Measurements from ENCODE around the gene EHBP1.
"Not testable (repeated sequence)": the region's sequence is repeated elsewhere in the genome, so short reads cannot be mapped to it uniquely, and the experiment has no call there.

The EHBP1 gene

DNA sequence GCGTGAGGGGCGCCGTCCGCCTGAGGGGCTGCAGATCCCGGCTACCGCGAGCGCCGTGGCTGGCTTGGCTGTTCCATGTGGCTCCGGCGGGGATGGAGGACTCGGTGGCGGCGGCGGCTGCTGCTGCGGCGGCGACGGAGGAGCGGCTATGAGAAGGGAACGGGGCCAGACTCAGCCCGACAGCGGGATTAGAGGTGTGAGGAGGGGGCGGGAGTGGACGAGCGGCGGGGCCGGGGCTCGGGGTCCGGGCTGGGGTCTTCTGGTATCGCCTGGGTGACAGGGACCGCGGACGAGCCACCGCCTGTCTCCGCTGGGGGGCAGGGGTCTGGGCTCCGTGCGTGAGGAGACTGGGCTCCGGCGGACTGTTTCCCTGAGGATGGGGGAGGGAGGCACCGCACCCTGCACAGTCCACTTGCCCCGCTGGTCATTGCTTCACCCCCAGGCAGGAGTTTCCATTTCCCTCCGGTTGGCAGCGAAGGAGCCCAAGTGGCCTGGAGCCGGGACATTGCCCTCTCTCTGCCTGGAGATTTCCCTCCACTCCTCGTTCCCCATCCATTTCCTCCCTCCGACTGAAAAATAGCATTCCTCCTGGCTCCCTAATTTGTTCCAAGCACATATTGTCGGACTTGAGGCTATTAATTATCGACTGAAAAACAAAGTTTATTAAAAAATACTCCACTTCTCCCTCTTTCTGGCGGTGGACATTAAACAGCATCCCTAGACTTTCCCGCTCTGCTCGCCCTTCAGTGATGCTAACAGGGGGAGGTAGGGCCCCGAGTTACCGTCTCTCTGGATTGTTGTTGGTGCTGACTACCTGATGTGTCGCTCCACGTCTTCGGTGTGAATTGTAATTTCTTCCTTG lies 577 bp downstream of the EHBP1 start:
- DNase-seq: peak; percentile 56

DNA sequence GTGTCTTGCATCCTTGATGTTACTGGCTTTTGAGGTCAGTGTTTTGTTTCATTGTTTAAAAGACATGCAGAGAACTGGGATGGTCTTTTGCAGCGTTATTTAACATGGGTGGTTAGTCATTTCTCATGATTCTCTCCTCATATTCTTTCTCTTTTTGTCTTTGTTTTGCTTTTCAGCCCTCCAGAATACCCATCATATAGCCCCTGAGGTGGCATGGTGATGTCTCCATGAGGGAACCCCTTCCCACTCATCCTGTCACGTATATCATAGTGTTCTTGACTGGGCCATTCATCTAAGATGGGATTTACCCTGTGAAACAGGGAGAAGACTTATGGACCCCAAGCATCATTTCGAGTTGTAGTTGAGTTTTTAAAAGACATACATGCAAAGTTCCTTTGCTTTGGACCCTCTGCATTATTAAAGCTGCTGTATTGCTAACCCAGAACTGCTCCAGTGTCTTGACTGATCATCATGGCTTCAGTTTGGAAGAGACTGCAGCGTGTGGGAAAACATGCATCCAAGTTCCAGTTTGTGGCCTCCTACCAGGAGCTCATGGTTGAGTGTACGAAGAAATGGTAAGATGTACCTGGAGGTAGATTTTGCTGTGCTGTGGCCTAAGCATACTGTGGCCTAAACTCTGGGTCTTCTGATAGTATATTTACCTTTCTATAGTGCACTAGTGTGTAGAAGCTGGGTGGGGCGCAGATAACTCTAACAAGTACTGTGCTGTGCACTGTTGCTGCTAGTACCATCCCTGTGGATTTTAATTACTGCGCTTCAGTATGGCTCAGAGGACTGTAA lies 1.4 kb downstream of the EHBP1 start:
- no peak for DNase-seq

DNA sequence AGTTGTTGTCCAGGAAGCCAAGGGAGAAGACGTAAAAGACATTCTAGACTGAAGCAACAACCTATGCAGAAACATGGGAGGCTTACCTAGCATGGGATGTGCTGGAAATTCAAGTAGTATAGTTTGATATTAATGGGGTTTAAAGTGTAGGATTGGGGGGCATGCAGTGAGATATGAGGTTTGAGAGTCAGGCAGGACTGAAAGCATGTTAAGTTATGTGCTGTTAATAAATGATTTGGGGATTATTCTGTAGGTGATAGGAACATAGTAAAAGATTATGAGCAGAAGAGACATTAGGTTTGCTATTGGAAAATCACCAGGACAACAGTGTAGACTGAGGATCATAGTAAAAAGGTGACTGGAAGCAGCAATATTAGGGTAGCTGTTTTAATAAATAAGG lies 3.2 kb downstream of the EHBP1 start:
- DNase-seq: no peak

DNA sequence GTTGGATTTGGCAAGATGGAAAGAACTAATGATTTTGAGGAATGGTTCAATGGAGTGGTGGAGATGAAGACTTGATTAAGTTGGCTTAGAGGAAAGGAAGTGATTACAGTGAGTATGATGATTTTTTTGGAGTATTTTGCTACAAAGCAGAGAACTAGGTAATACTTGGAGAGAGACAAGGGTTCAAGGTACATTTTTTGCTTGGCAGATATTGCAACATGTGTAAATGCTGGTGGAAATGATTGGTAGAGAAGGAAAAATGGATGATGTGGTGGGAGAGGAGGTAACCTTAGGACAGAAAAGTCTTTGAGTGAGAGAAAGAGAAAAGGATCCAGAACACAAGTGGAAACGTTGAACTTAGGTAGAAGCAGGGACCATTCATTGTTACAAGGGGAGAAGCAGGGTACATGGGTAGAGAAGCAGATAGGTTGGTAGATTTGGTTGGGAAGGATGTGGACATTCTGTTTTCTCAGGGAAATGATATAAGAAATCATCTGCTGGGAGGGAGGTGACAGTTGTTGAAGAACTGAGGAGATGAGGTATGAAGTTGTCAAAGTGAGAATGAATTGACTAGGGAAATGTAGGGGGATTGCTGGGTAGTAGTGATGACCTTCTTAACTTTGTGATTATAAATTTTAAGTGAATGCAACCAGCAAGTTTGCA lies 6.5 kb downstream of the EHBP1 start:
- no peak for DNase-seq

DNA sequence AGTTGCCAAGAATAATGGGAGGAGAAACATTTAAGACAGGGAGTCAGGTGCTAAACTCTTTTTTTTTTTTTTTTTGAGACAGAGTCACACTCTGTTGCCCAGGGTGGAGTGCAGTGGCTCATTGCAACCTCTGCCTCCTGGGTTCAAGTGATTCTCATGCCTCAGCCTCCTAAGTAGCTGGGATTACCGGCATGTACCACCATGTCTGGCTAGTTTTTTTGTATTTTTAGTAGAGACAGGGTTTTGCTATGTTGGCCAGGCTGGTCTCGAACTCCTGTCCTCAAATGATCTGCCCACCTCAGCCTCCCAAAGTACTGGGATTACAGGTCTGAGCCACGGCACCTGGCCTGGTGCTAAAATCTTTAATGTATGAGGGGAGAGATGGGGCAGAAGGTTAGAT lies 7.7 kb downstream of the EHBP1 start:
- DNase-seq: not testable (repeated sequence)

DNA sequence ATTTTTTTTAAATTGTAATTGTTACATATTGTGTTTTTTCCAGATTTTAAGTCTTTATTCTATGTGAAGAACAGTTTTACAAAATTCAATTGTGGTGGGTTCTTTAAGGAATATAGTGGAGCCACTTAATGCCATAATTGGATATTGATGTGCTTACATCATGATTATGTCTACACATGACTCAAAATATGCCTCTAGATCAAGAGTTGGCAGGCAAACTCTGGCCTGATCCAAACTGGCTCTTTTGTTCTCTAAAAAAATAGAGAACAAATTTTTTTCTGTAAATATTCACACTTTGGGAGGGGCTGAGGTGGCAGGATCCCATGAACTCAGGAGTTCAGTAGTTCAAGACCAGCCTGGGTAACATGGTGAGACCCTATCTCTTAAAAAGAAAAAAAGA lies 8.3 kb downstream of the EHBP1 start:
- DNase-seq: no peak

DNA sequence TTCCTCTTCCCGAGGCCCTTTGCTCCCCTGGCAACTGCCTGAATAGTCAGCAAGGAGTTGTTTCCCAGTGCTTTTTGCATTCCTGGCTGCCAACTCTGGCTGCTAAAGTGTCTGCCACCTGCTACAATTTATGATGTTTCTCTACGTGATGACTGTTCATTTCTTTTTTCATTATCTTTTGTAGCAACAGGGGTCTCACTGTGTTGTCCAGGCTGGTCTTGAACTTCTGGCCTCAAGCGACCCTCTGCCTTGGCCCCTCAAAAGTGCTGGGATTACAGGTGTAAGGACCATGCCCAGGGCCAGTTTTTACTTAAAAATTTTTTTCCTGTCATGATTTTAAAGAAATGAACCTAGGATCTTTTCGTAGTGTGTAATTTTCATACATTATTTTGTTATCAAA lies 11.3 kb downstream of the EHBP1 start:
- DNase-seq: no peak

DNA sequence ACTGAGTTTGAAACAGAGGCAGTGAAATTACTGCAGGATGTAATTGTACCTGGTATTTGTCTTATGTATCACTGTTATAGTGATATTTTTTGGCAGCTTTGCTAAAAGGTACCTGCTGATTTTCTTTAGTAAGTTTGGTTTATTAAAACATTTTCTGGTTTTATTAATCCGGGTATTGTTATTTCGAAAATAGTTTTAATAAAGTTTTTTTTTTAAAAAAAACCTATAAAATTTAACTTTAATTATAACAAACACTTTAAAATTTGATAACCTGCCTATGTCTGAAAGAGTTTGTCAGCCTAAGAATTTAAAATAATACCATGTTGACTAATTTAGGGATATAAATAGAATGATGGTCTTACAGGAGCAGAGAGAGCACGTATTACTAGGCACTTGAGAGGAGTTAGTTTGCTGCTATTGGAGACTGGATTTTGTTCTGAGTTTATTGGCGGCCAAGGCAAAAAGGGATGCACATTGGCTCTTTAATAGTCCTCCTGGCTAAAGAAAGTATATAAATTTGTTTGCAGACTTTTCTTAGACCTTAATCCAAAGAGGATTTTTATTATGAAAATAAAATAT lies 12.1 kb downstream of the EHBP1 start:
- no peak for DNase-seq

DNA sequence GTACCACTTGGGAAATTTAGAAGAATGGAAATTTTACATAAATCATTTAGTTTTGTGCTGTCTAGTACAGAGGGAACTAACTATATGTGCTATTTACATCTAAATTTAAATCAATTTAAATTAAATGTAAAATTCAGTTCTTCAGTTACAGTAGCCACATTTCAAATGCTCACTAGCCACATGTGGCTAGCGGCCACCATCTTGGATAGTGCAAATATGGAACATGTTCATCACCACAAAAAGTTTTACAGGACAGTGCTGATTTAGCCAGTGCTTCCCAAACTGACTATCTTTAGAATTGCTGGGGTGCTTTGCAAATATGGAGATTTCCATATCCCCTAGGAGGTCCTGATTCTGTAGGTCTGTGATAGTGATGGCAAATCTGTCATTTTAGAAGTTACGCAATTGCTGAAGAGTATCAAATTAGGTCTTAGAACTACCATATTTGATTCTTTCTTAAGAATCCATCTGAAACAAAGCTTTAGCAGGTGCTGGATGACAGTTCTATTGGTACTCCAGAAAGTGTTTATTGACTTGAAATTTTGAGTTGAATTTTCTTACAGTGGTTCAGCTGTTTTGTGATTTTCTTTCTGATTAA lies 12.8 kb downstream of the EHBP1 start:
- DNase-seq: no peak

DNA sequence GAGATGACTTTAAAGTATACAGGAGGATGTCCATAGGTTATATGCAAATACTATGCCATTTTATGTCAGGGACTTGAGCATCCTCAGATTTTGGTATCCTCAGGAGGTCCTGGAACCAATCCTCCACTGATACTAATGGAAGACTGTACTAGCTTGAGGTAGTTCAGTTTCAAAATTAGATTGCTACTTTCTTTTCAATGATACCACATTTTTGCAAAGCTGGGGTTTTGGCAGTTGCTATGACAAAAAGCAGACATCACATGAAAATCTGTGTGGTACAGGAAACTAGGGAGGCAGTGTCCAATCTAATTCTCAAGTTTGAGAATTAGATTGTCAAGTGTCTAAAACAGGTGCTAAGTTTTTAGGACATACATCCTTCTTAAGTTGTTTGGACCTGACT lies 14.2 kb downstream of the EHBP1 start:
- DNase-seq: no peak

DNA sequence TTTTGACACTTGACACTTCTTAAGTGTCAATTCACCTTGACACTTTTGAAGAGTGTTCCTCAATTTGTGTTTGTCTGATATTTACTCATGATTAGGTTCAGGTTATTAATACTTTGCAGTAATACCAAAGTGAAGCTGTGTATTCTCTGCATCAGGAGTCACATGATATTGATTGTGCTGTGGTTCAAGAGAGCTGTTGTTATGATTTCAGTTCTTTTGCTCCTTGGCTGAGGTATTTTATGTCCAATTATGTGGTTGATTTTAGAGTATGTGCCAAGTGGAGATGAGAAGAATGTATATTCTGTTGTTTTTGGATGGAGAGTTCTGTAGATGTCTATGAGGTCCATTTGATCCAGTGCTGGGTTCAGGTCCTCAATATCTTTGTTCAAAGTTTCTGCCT lies 17.2 kb downstream of the EHBP1 start:
- DNase-seq: no peak

DNA sequence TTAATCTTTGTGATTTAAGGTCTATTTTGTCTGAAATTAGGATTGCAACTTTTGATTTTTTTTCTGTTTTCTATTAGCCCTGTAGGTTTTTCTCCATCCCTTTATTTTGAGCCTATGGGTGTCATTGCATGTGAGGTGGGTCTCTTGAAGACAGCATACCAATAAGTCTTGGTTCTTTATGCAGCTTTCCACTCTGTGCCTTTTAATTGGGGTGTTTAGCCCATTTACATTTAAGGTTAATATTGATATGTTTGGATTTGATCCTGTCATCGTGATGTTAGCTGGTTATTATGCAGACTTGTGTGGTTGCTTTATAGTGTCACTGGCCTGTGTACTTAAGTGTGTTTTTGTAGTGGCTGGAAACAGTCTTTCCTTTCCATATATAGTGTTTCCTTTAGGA lies 17.7 kb downstream of the EHBP1 start:
- no peak for DNase-seq

DNA sequence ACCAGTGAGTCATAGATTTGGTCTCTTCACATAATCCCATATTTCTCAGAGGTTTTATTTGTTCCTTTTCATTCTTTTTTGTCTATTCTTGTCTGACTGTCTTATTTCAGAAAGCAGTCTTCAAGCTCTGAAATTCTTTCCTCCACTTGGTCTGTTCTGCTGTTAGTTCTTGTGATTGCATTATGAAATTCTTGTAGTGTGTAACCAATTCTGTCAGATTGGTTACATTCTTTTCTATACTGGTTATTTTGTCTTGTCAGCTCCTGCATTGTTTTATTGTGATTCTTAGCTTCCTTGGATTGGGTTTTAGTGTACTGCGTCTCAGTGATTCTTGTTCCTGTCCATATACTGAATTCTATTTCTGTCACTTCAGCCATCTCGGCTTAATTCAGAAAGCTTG lies 18.6 kb downstream of the EHBP1 start:
- no peak for DNase-seq

DNA sequence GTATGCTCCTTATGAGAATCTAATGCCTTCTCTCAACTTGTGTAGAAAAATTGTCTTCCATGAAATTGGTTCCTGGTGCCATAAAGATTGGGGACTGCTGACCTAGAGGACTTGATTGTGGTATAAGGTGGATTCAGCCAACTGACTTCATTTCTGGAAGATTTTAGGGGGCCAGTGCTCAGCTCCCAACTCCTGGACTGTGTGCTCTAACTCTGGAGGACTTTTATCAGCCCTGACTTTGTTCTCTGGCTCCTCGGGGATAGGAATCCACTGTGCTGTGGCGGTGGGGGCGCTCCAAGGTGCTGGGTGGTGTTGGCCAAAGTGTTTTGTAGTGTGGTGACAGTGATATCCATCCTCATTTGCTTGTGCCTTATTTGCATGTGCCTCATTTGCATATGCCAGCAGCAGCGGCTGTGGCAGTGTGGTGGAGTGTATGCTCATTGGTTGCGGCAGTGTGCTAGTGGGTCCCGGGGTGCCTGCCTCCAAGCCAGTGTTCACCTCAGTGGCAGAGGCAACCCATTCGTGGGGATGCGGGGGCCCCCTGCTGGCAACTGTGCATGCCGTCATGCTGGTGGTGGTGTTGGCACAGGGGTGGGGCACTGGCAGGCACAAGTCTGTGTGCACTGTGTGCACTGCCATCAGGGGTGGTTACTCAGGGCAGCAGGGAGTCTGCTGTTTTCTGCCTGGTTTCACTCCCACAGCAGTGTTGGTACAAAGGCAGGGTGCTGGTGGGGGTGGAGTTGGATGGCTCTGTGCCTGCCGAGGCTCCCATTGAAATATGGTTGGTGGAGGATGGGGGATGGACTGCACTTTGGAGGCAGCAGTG lies 19.6 kb downstream of the EHBP1 start:
- DNase-seq: peak; percentile 34

DNA sequence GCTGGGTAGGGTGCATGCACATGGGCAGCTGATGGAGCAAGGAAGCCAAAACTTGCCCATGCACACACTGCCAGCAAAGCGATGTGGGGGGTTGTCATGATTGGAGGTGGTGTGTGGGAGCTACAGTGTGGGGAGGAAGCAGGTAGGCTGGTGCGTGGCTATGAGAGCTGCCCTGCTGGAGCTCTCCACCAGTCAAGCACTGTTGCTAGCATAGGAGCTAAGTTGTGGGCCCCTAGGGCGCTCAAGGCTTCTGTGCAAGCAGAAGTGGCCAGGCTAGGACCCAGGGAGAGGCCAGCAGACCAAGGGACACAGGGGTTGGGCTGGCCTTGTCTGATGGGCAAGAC lies 20.2 kb downstream of the EHBP1 start:
- DNase-seq: no peak

DNA sequence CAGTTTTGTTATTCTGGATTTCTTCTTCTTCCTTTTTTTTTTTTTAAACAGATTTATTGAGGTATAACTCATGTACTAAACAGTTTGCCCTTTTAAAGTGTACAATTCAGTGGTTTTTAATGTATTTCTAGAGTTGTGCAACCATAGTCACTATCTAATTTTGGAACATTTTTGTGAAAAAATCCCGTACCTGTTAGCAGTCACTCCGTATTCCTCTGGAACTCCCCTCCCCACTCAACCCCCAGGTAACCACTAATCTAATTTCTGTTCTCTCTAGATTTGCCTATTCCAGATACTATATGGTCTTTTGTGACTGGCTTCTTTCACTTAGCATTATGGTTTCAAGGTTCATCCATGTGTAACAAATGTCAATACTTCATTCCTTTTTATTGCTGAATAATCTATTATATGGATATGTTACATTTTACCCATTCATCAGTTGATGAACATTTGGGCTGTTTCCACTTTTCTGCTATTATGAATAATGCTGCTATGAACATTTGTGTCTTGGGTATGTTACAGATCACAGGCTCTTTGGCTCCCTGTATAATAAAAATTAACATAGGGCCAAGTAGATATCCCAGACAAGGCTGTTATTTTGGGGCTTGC lies 21.9 kb downstream of the EHBP1 start:
- DNase-seq: no peak

DNA sequence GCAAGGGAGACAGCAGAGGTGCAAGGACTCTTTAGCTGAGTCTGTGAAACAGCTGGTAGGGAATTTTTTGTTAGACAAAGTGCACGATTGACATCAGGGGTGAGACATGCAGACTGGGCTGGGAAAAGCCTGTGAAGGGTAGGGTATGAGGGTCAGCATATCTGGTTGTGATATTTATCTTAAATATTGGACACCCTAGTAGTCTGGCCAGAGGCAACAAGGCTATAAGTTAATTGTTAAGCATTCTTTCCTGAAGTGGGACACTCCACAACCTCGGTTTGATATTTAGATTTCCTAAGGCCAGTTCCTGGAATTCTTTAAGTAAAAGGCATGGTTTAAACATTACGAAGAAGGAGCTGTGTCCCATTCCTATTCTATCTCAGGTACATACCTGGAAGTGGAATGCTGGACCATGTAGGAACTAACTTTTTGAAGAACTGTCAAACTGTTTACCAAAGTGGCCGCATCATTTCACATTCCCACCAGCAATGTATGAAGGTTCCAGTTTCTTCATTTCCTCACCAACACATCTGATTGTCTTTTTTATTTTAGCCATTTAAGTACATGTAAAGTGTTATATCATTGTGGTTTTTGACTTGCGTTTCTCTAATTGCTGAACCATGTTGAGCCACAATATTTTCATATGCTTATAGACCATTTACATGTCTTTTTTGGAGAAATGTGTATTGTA lies 22.5 kb downstream of the EHBP1 start:
- no peak for DNase-seq

DNA sequence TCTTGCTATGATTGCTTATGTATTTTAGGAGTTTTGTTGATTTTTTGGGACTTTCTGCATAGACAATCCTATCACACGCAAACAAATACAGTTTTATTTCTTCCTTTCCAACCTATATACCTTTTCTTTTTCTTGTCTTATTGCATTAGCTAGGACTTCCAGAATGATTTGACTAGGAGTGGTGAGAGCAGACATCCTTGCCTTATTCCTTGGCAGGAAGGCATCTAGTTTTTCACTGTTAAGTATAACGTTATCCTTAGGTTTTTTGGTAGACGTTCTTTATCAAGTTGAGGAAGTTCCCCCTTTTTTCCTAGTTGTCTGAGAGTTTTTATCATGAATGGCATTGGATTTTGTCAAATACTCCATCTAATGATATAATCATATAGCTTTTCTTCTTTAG lies 25.8 kb downstream of the EHBP1 start:
- DNase-seq: no peak

DNA sequence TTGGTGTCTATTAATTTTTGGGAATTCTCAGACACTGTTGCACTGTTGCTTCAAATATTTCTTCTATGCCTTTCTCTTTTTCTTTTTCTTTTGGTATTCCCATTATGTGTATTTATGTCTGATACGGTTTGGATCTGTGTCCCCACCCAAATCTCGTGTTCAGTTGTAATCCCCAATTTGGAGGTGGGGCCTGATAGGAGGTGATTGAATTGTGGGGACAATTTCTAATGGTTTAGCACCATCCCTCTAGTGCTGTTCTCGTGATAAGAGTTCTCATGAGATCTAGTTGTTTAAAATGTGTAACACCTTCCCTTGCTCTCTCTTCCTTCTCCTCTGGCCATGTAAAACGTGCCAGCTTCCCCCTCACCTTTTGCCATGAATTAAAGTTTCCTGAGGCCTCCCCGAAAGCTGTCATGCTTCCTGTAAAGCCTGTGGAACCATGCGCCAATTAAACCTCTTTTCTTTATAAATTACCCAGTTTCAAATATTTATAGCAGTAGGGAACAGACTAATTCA lies 26.8 kb downstream of the EHBP1 start:
- DNase-seq: no peak

DNA sequence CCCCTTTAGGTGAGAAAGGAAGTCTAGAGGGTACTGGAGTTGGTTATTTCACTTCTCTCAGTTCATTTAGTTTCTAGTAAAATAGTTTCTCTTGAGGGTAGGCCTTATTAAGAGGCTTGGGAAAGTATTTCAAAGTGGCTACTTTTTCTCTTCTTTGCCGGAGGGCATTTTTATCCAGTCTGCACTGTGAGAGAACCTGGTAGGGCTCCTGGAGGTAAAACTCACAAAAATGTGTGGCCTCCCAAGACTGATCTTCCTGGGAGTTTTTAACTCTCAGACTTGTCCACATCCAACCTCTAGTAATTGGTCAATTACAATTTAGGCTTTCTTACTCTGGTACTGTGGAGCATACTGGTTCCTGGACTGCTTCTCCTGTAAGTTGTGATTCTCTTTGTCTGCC lies 28.0 kb downstream of the EHBP1 start:
- no peak for DNase-seq
